Measurements from ENCODE around the gene HPCAL1.

DNA sequence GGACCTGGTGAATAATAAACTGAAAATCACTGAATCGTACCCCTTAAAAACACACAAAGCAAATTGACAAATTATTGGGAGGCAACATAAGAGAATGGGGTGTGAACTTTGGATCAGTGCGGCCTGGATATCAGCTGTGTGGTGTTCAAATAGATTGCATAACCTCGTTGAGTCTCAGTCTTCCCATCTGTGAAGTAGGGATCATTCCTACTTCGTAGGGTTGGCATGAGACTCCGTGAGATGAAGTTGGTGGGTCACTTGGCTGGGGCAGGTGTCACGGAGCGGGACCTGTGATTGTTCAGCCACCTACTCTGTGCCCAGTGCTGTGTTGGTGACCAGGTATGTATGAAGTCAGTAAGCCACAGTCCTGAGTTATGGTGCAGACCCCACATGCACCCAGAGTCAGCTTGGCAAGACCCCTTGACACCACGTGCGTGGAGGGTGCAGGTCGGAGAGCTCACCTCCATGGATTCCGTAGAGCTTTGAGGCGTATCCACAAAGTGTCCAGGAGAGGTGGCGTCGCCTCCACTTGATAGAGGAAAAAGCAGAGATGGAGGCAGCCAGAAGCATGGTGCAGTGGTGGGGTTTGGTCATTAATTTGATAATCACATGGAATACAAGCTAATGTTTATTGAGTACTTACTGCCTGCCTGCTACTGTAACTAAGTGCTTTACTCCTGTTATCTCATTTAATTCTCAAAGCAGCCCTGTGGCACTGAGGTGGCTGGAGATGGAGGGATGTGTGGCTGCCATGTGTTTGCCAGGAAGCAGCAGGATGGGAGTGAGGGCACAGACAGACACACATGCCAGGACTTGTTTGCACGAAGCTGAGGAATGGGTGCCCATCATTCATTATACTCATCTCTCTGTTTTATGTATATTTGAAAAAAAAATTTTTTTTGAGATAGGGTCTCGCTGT lies 35.8 kb downstream of the HPCAL1 start:
- TF ChIP-seq, protein P1, sequence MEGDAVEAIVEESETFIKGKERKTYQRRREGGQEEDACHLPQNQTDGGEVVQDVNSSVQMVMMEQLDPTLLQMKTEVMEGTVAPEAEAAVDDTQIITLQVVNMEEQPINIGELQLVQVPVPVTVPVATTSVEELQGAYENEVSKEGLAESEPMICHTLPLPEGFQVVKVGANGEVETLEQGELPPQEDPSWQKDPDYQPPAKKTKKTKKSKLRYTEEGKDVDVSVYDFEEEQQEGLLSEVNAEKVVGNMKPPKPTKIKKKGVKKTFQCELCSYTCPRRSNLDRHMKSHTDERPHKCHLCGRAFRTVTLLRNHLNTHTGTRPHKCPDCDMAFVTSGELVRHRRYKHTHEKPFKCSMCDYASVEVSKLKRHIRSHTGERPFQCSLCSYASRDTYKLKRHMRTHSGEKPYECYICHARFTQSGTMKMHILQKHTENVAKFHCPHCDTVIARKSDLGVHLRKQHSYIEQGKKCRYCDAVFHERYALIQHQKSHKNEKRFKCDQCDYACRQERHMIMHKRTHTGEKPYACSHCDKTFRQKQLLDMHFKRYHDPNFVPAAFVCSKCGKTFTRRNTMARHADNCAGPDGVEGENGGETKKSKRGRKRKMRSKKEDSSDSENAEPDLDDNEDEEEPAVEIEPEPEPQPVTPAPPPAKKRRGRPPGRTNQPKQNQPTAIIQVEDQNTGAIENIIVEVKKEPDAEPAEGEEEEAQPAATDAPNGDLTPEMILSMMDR (IDR thresholded peaks at IDR 0.05) = no peak
- no peak for TF ChIP-seq EZH2 (IDR thresholded peaks at IDR 0.05; ENCODE audit: borderline replicate concordance, insufficient read depth, low read depth, low read length, poor library complexity, severe bottlenecking)
